ENCODE data around the gene UGT2B15.

Gene UGT2B15

GRCh38 chr4:68655764-68656444 is 14.5 kb downstream of the UGT2B15 start:
- Histone ChIP-seq H3K79me2 (ENCODE audit: insufficient read depth, low read length) (no peaks in the 10 kb centered on the region), H3K36me3 (ENCODE audit: insufficient read depth, low read length) (no peaks in the 10 kb centered on the region), H3K4me1 (ENCODE audit: insufficient read depth, low read length, severe bottlenecking) (no peaks in the 10 kb centered on the region), H3K4me3 (ENCODE audit: low read depth, low read length, poor library complexity, severe bottlenecking) (no peak overlapping the region), H2AFZ (ENCODE audit: low read length) (no peak overlapping the region), H3K4me2 (ENCODE audit: low read length) (no peak overlapping the region), H3K9ac (ENCODE audit: low read length) (no peak overlapping the region), H3F3A (ENCODE audit: insufficient read depth, low read length) (no peaks in the 10 kb centered on the region), H3K27me3 (ENCODE audit: insufficient read depth, low read length) (no peaks in the 10 kb centered on the region), H3K9me3 (ENCODE audit: low read length) (no peaks in the 10 kb centered on the region), H3K27ac (ENCODE audit: low read depth, low read length, poor library complexity, severe bottlenecking) (no peak overlapping the region), H3K9me2 (ENCODE audit: low read depth, low read length) (no peaks in the 10 kb centered on the region), H4K20me1 (ENCODE audit: insufficient read depth, low read length) (no peaks in the 10 kb centered on the region)
- no peak for TF ChIP-seq EZH2 (IDR thresholded peaks at IDR 0.05; ENCODE audit: borderline replicate concordance, low read length)
- TF ChIP-seq CTCF (IDR thresholded peaks at IDR 0.05; ENCODE audit: low read length) = no peak

GRCh38 chr4:68654946-68655721 is 15.3 kb downstream of the UGT2B15 start:
- H3K4me2 ChIP-seq (ENCODE audit: low read length) = no peak overlapping the region
- H4K20me1 ChIP-seq (ENCODE audit: insufficient read depth, low read length) = no peaks in the 10 kb centered on the region
- no peak overlapping the region for H3K27ac ChIP-seq (ENCODE audit: low read depth, low read length, poor library complexity, severe bottlenecking)

GRCh38 chr4:68651932-68652331 is 18.5 kb downstream of the UGT2B15 start:
- Histone ChIP-seq H3K79me2 (ENCODE audit: insufficient read depth, low read length) (no peaks in the 10 kb centered on the region), H3K4me2 (ENCODE audit: low read length) (no peak overlapping the region), H3K27ac (ENCODE audit: low read depth, low read length, poor library complexity, severe bottlenecking) (no peak overlapping the region), H4K20me1 (ENCODE audit: insufficient read depth, low read length) (no peaks in the 10 kb centered on the region), H2AFZ (ENCODE audit: low read length) (no peak overlapping the region), H3K4me3 (ENCODE audit: low read depth, low read length, poor library complexity, severe bottlenecking) (no peak overlapping the region), H3K27me3 (ENCODE audit: insufficient read depth, low read length) (no peaks in the 10 kb centered on the region), H3K9me3 (ENCODE audit: low read length) (no peaks in the 10 kb centered on the region), H3K36me3 (ENCODE audit: insufficient read depth, low read length) (no peaks in the 10 kb centered on the region), H3F3A (ENCODE audit: insufficient read depth, low read length) (no peaks in the 10 kb centered on the region), H3K9me2 (ENCODE audit: low read depth, low read length) (no peaks in the 10 kb centered on the region), H3K9ac (ENCODE audit: low read length) (no peak overlapping the region), H3K4me1 (ENCODE audit: insufficient read depth, low read length, severe bottlenecking) (no peaks in the 10 kb centered on the region)
- TF ChIP-seq CTCF (IDR thresholded peaks at IDR 0.05; ENCODE audit: low read length) (no peak), EZH2 (IDR thresholded peaks at IDR 0.05; ENCODE audit: borderline replicate concordance, low read length) (no peak)

More at GRCh38 chr4:68654946-68655721, 15.3 kb downstream of the UGT2B15 start:
- TF ChIP-seq CTCF (IDR thresholded peaks at IDR 0.05; ENCODE audit: low read length) (no peak), EZH2 (IDR thresholded peaks at IDR 0.05; ENCODE audit: borderline replicate concordance, low read length) (no peak)
- no peaks in the 10 kb centered on the region for H3K9me2 ChIP-seq (ENCODE audit: low read depth, low read length)
- H3F3A ChIP-seq (ENCODE audit: insufficient read depth, low read length) = no peaks in the 10 kb centered on the region
- H3K4me1 ChIP-seq (ENCODE audit: insufficient read depth, low read length, severe bottlenecking) = no peaks in the 10 kb centered on the region
- H3K4me3 ChIP-seq (ENCODE audit: low read depth, low read length, poor library complexity, severe bottlenecking) = no peak overlapping the region
- H2AFZ ChIP-seq (ENCODE audit: low read length) = no peak overlapping the region
- no peaks in the 10 kb centered on the region for H3K9me3 ChIP-seq (ENCODE audit: low read length)
- H3K27me3 ChIP-seq (ENCODE audit: insufficient read depth, low read length) = no peaks in the 10 kb centered on the region
- H3K36me3 ChIP-seq (ENCODE audit: insufficient read depth, low read length) = no peaks in the 10 kb centered on the region
- no peak overlapping the region for H3K9ac ChIP-seq (ENCODE audit: low read length)
- H3K79me2 ChIP-seq (ENCODE audit: insufficient read depth, low read length) = no peaks in the 10 kb centered on the region
